ENCODE results near the gene SLC2A11. TPM values are rescaled to one million over a fixed set of nuclear protein-coding genes. Genes with fewer than 3 reads are reported as not detected.

SLC2A11 gene
- total and polyA plus RNA-seq, 9 of the 15 experiments (the other 6 are each of a cell fraction or from before 2014, with no cell fraction given) = 0.44 to 2.7 (median 2.1) TPM

GRCh38 chr22:23893945-23894709, 36.5 kb downstream of the SLC2A11 start, which contains the start of gene MIF (continued):
- TF ChIP-seq TSHZ1 (CRISPR knock-in tag; IDR thresholded peaks at IDR 0.05) (no peak), POLR2A (conservative IDR thresholded peaks at IDR 0.05) (peak; percentile 89), BCOR (IDR thresholded peaks at IDR 0.05) (no peak), ZBTB40 (IDR thresholded peaks at IDR 0.05) (no peak), ZBTB40 (CRISPR knock-in tag; IDR thresholded peaks at IDR 0.05) (no peak), EP400 (IDR thresholded peaks at IDR 0.05) (peak; percentile 67), VEZF1 (CRISPR knock-in tag; IDR thresholded peaks at IDR 0.05) (peak; percentile 77), NR2C1 (IDR thresholded peaks at IDR 0.05) (peak; percentile 67), NR2C1 (tag; IDR thresholded peaks at IDR 0.05) (peak; percentile 73; the same call in 1 of the 2 replicates), NKRF (IDR thresholded peaks at IDR 0.05; ENCODE audit: borderline replicate concordance) (peak; percentile 49; the same call in 1 of the 2 replicates), SP1 (CRISPR knock-in tag; IDR thresholded peaks at IDR 0.05) (peak; percentile 75; the same call in 1 of the 2 replicates)
